KMS-11 (cell line): Measurements from ENCODE around the gene ANKRD6.

Experiments used
- H2AFZ ChIP-seq: fragments of 200-600 bp; sonication (generic); 2 replicates; pipeline ENCODE4 v1.6.1; 2016; ENCODE audit warnings: antibody characterized with exemption, mixed run types, low read depth
- H3K27ac ChIP-seq: fragments of 200-600 bp; sonication (generic); 2 replicates; pipeline ENCODE4 v1.6.1; 2016; ENCODE audit warnings: mild to moderate bottlenecking, mixed run types
- H3K27me3 ChIP-seq: fragments of 200-600 bp; sonication (generic); 2 replicates; pipeline ENCODE4 v1.6.1; 2017; ENCODE audit warnings: mild to moderate bottlenecking, low read depth, mixed run types, moderate library complexity; ENCODE audit not compliant: insufficient read depth
- H3K36me3 ChIP-seq: fragments of 200-600 bp; sonication (generic); 2 replicates; pipeline ENCODE4 v1.6.1; 2017; ENCODE audit warnings: mild to moderate bottlenecking, mixed run types; ENCODE audit not compliant: insufficient read depth
- H3K4me1 ChIP-seq: fragments of 200-600 bp; sonication (generic); 2 replicates; pipeline ENCODE4 v1.6.1; 2016; ENCODE audit warnings: mild to moderate bottlenecking, low read depth, mixed run types; ENCODE audit not compliant: poor library complexity, severe bottlenecking
- H3K4me2 ChIP-seq: fragments of 200-600 bp; sonication (generic); 2 replicates; pipeline ENCODE4 v1.7.0; 2016; ENCODE audit warnings: mild to moderate bottlenecking, mixed run types
- H3K4me3 ChIP-seq: fragments of 200-600 bp; sonication (generic); IDR thresholded peaks from 2 replicates; pipeline ENCODE4 v1.6.1; 2017; ENCODE audit warnings: low read depth, low read length, mixed read lengths; ENCODE audit not compliant: insufficient read depth
- H3K79me2 ChIP-seq: fragments of 200-600 bp; sonication (generic); 2 replicates; pipeline ENCODE4 v1.6.1; 2016; ENCODE audit warnings: low read depth, mixed run types; ENCODE audit not compliant: insufficient read depth
- H3K9ac ChIP-seq: fragments of 200-600 bp; sonication (generic); 2 replicates; pipeline ENCODE4 v1.6.1; 2016; ENCODE audit warnings: mild to moderate bottlenecking, mixed run types
- H4K20me1 ChIP-seq: fragments of 200-600 bp; sonication (generic); 2 replicates; pipeline ENCODE4 v1.6.1; 2016; ENCODE audit warnings: mild to moderate bottlenecking, mixed run types; ENCODE audit not compliant: insufficient read depth
- TF ChIP-seq, protein P1 (sequence below): fragments of 200-600 bp; sonication (generic); conservative IDR thresholded peaks from 2 replicates; pipeline ENCODE4 v1.6.1; 2017; ENCODE audit warnings: low read depth, mild to moderate bottlenecking, antibody characterized with exemption, low read length, moderate library complexity, mixed read lengths

ANKRD6 gene

DNA sequence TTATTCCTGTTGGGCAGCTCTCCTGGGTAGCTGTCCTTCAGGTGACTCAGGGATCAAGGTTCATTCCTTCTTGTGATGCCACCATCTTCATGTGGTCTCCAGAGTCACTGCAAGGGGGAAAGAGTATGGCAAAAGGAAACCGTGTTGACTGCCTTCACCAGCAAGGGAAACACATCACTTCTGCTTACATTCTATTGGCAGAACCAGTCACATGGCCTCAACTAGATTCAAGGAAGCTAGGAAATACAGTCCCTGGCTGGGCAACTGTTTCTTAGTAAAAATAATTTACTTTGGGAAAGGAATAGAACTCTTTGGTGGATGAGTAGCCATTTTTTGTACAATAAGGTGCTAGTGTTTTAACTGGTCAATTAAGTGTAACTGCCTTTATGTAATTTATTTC lies 5.3 kb downstream of the ANKRD6 start:
- no peaks in the 10 kb centered on the region for H3K36me3 ChIP-seq
- H3K4me2 ChIP-seq: no peak overlapping the region
- no peaks in the 10 kb centered on the region for H3K79me2 ChIP-seq
- H3K4me3 ChIP-seq: no peak overlapping the region
- no peak overlapping the region for H3K27ac ChIP-seq
- peaks cover 22% of the 10 kb centered on the region for H3K4me1 ChIP-seq
- no peak overlapping the region for H2AFZ ChIP-seq
- TF ChIP-seq, protein P1, sequence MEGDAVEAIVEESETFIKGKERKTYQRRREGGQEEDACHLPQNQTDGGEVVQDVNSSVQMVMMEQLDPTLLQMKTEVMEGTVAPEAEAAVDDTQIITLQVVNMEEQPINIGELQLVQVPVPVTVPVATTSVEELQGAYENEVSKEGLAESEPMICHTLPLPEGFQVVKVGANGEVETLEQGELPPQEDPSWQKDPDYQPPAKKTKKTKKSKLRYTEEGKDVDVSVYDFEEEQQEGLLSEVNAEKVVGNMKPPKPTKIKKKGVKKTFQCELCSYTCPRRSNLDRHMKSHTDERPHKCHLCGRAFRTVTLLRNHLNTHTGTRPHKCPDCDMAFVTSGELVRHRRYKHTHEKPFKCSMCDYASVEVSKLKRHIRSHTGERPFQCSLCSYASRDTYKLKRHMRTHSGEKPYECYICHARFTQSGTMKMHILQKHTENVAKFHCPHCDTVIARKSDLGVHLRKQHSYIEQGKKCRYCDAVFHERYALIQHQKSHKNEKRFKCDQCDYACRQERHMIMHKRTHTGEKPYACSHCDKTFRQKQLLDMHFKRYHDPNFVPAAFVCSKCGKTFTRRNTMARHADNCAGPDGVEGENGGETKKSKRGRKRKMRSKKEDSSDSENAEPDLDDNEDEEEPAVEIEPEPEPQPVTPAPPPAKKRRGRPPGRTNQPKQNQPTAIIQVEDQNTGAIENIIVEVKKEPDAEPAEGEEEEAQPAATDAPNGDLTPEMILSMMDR: no peak
- H3K27me3 ChIP-seq: no peaks in the 10 kb centered on the region
- no peak overlapping the region for H3K9ac ChIP-seq
- no peaks in the 10 kb centered on the region for H4K20me1 ChIP-seq

DNA sequence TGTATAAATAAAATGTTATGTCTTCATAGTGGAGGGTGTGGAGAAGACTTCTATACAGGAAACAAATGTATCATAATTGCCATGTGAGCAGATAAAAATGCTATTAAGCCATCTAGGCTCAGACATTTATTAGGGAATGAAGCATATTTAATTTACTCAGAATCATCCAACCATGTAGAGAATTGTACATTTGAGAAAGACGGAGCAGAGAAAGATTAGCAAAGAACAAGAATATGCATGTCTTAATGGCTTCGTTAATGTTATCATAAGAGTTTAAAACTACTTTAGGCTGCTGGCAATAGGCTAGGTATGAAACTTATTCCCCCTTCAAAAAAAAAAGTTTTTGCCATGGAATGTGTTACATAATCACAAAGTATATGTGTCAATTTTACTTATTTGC lies 6.1 kb downstream of the ANKRD6 start:
- Histone ChIP-seq H3K4me2 (no peak overlapping the region), H3K9ac (no peak overlapping the region), H3K4me3 (no peak overlapping the region), H4K20me1 (no peaks in the 10 kb centered on the region), H3K27ac (no peak overlapping the region), H3K27me3 (no peaks in the 10 kb centered on the region), H3K79me2 (no peaks in the 10 kb centered on the region), H3K36me3 (no peaks in the 10 kb centered on the region), H3K4me1 (peaks cover 22% of the 10 kb centered on the region), H2AFZ (no peak overlapping the region)
- TF ChIP-seq, protein P1: no peak

DNA sequence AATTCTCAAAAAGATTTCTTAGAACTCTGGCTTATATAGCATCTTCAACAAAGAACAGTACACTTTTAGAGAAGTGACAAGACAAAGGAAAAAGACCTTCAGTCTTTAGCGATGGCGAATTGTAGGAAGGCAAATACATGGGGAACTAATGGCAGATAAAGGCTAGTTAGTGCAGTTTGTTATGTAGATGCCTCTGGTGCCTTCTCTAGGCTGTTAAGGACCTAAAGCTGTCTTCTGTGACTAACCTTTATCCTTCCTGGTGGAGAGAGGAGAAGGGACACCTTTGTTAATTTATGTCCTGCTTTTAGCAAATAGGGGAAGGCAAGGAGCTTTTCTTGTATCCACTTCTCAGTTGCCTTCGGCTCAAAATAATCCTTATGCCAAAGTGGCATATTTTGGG lies 7.2 kb downstream of the ANKRD6 start:
- Histone ChIP-seq H3K4me3 (no peak overlapping the region), H2AFZ (no peak overlapping the region), H3K79me2 (no peaks in the 10 kb centered on the region), H3K27me3 (no peaks in the 10 kb centered on the region), H4K20me1 (no peaks in the 10 kb centered on the region), H3K36me3 (no peaks in the 10 kb centered on the region), H3K4me1 (peaks cover 18% of the 10 kb centered on the region), H3K9ac (no peak overlapping the region), H3K4me2 (no peak overlapping the region), H3K27ac (no peak overlapping the region)
- TF ChIP-seq, protein P1: no peak

DNA sequence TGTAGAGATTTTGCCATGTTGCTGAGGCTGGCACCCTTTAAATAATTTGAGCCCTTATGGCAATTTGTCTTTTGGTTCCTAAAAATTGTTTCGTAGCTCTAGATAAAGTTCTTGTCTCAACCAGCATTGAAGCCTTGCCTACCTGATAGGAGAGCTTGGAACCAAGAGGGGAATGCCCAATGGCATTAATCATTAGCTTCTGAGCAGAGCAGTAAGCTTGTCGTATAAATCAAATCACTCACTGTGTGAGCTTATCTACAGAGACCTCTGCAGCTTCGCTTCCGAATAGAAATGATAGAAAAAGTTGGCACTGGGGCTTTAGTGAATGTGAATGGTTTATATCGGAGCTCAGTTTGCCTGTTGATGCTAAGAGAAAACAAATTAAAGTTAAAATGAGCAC lies 10.7 kb downstream of the ANKRD6 start:
- Histone ChIP-seq H3K4me1 (no peaks in the 10 kb centered on the region), H3K36me3 (no peaks in the 10 kb centered on the region), H3K9ac (no peak overlapping the region), H2AFZ (no peak overlapping the region), H3K4me3 (no peak overlapping the region), H3K27me3 (no peaks in the 10 kb centered on the region), H3K79me2 (no peaks in the 10 kb centered on the region), H3K27ac (no peak overlapping the region), H4K20me1 (no peaks in the 10 kb centered on the region), H3K4me2 (no peak overlapping the region)
- TF ChIP-seq, protein P1: no peak
